ENCODE results near the gene INAFM2.

DNA sequence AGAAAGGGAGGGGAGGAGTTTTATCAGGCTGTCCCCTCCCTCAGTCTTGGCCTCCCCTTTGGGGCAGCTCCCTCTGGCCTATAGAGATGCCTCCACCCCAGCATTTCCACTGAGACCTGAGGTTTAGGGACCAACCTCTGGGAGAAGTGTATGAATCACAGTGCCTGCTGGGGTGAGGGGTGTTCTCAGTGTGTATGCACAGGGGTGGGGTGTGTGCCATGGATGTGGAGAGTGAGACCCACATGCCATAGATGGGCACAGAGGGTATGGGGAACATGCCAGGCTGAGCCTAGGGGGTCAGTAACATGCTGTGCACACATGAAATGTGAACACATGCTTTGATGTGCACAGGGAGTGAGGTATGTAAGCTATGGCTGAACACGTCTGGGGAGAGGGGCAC lies 28.2 kb upstream of the INAFM2 start:
- TF ChIP-seq POLR2A (IDR thresholded peaks at IDR 0.05; ENCODE audit: low read length) (no peak), GATA1 (IDR thresholded peaks at IDR 0.05; ENCODE audit: low read depth, low read length) (no peak)
